Gastroesophageal sphincter (tissue), 4 donors: Measurements from ENCODE around the gene LYSET. TPM values are rescaled to one million over a fixed set of nuclear protein-coding genes. Genes with fewer than 3 reads are reported as not detected.
A peak's percentile ranks its signal among the peaks of the same experiment; 100 is the strongest.

Experiments
- ATAC-seq: fragments of 150-250 bp; one replicate; pipeline ENCODE4 v1.9.1; 2016; ENCODE audit warnings: mild to moderate bottlenecking, moderate library complexity
- H3K27ac ChIP-seq, 4 donors: fragments of 200-600 bp; sonication (generic) in 3 of 4; 1 replicate in 3 of 4; 2 replicates in 1 of 4; pipeline ENCODE4 v1.5.1; 2016 to 2019
- H3K27me3 ChIP-seq: fragments of 200-600 bp; sonication (generic); one replicate; pipeline ENCODE4 v1.5.1; 2019
- H3K36me3 ChIP-seq, 2 donors: fragments of 200-600 bp; sonication (generic); one replicate each; pipeline ENCODE4 v1.5.1; 2019; ENCODE audit warnings: control low read depth in 1 of 2
- H3K4me1 ChIP-seq, 3 donors: fragments of 200-600 bp; sonication (generic); 1 replicate in 2 of 3; 2 replicates in 1 of 3; pipeline ENCODE4 v1.5.1; 2016 to 2019; ENCODE audit warnings: control low read depth in 2 of 3
- H3K4me3 ChIP-seq, 2 donors: fragments of 200-600 bp; sonication (generic); one replicate each; pipeline ENCODE4 v1.5.1; 2019; ENCODE audit warnings: mild to moderate bottlenecking in 1 of 2, moderate library complexity in 1 of 2
- H3K9me3 ChIP-seq, 3 donors: fragments of 200-600 bp; sonication (generic); one replicate each; pipeline ENCODE4 v1.5.1; 2017 to 2019; ENCODE audit warnings: control low read depth in 2 of 3
- CTCF ChIP-seq, 4 experiments: fragments of 200-600 bp in 2 of 4; fragments of 450-650 bp in 2 of 4; sonication (generic) in 1 of 4; IDR thresholded peaks; one replicate each; pipeline ENCODE4 v1.5.1; 2017 to 2019; ENCODE audit warnings: antibody characterized with exemption in 4 of 4, mild to moderate bottlenecking in 2 of 4, moderate library complexity in 2 of 4
- EP300 ChIP-seq: sonication (generic); formaldehyde crosslinking; IDR thresholded peaks from one replicate; pipeline ENCODE4 v1.6.1; 2017; ENCODE audit warnings: antibody characterized with exemption, mild to moderate bottlenecking
- POLR2A ChIP-seq, 2 donors: fragments of 450-650 bp; IDR thresholded peaks; one replicate each; pipeline ENCODE4 v1.6.1; 2017; ENCODE audit warnings: antibody characterized with exemption in 2 of 2, mild to moderate bottlenecking in 2 of 2, moderate library complexity in 1 of 2
- POLR2AphosphoS5 ChIP-seq: sonication (generic); formaldehyde crosslinking; IDR thresholded peaks from one replicate; pipeline ENCODE4 v1.6.1; 2017; ENCODE audit warnings: antibody characterized with exemption
- WGBS, 2 donors: methylation state at CpG; one replicate each; pipeline ENCODE4 v1.1.5; 2018; ENCODE audit warnings: low coverage in 1 of 2; 5-methylcytosine and 5-hydroxymethylcytosine counted together
- total RNA-seq, 4 donors: library from RNA; depleted of rRNA; stranded (reverse); fragments of >200 nt; gene quantifications; one replicate each; pipeline ENCODE4 v1.1.0, GENCODE V29; 2016

Gene LYSET
- total RNA-seq, 4 donors from 2014 or later, result 8.7 to 16.8 (median 12.9) TPM

GRCh38 chr14:93201155-93201704 lies 16.1 kb downstream of the LYSET start:
- ATAC-seq, result no peak
- WGBS, 2 donors, result 65 to 75% methylated on average over 2 to 6 of the region's 7 CpGs
- TF ChIP-seq EP300, result no peak
- no peak overlapping the region for H3K27ac ChIP-seq
- no peak overlapping the region for H3K4me3 ChIP-seq
- no peaks in the 10 kb centered on the region for H3K9me3 ChIP-seq
- H3K36me3 ChIP-seq, result peaks cover 0 to 10% of the 10 kb centered on the region in 2 donors
- peaks cover 0 to 17% (median 4%) of the 10 kb centered on the region in 3 donors for H3K4me1 ChIP-seq
- H3K27me3 ChIP-seq, result no peaks in the 10 kb centered on the region

DNA sequence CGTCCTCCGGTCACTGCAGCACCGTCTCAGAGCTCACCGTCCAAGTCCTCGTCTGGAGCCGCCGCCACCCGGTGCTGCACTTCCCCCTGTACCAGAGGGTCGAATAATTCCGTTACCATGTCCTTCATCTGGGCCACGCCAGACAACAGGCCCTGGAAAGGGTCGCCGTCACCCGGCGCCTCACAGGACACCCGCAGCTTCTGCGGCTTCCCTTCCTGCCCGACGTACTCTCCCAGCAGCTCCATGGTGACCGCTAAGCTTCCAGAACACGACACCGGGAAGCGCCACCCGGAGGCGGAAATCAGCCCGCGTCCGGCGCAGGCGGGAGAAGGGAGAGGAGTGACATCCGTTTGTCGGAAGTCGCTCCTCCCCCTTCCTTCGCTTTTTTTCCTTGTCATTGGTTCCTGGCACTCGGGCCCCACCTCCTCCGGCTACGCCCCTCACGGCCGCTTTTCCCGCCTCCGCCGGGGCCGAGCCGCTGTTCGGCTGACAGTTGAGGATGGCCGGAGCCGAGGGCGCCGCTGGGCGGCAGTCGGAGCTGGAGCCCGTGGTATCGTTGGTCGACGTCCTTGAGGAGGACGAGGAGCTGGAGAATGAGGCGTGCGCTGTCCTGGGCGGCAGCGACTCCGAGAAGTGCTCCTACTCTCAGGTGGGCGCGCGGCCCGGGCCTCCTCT lies 21.8 kb downstream of the LYSET start, which contains the start of the genes GON7 and UBR7:
GON7 (minus strand) TSS at position 273 of the 675 bp plus-strand sequence; CDS start at position 245, 28 bp downstream.
UBR7 (plus strand) TSS at position 464 of the 675 bp plus-strand sequence; CDS start at position 500, 36 bp downstream.
- Histone ChIP-seq H3K36me3 (peaks cover 0 to 19% of the 10 kb centered on the region in 2 donors), H3K4me1 (peaks cover 4 to 44% (median 4%) of the 10 kb centered on the region in 3 donors), H3K27me3 (no peaks in the 10 kb centered on the region), H3K27ac (peak within 1 kb of the TSS; percentile 53 to 95 (median 92)), H3K4me3 (peak within 1 kb of the TSS; percentile 58 to 93), H3K9me3 (no peaks in the 10 kb centered on the region)
- TF ChIP-seq POLR2AphosphoS5 (peak; percentile 93), POLR2A (IDR thresholded peaks at IDR 0.05) (peak; percentile 61 to 65), EP300 (no peak), CTCF (IDR thresholded peaks at IDR 0.05) (peak in 2 of 4 experiments; percentile 34 to 55)
- WGBS, 2 donors, result 0 to 4% methylated on average over 18 to 24 of the region's 65 CpGs
- ATAC-seq, result peak; percentile 99

GRCh38 chr14:93207468-93208308 lies 22.6 kb downstream of the LYSET start:
- peak; percentile 53 for ATAC-seq
- Histone ChIP-seq H3K36me3 (peaks cover 3 to 26% of the 10 kb centered on the region in 2 donors), H3K27me3 (no peaks in the 10 kb centered on the region), H3K4me3 (peak overlapping the region; percentile 58 to 93), H3K9me3 (no peaks in the 10 kb centered on the region), H3K27ac (peak overlapping the region; percentile 53 to 95 (median 92)), H3K4me1 (peaks cover 4 to 44% (median 4%) of the 10 kb centered on the region in 3 donors)
- TF ChIP-seq POLR2A (IDR thresholded peaks at IDR 0.05) (no peak), CTCF (IDR thresholded peaks at IDR 0.05) (peak in 2 of 4 experiments; percentile 21 to 55), POLR2AphosphoS5 (peak; percentile 34)
- WGBS, 2 donors, result 1% methylated on average over 21 to 23 of the region's 23 CpGs

DNA sequence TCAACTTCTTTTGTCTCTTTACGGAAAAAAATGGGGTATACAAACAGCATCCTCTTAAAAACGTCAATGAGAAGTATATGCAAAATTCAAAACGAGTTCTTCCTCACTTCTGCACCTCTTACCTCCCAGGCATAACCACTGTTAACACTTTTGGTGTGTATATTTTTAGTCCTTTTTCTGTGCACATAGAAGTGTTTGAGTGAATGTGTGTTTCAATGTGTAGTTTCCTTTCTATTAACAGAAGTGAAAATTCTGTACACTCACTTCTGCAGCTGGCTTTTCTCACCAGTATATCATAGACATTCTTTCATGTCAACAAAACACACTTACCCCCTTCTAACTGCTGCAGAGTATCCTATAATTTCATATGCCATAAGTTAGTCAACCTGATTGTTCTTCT lies 27.3 kb downstream of the LYSET start:
- Histone ChIP-seq H3K36me3 (peaks cover 3 to 74% of the 10 kb centered on the region in 2 donors), H3K9me3 (no peaks in the 10 kb centered on the region), H3K4me3 (no peak overlapping the region), H3K27ac (no peak overlapping the region), H3K4me1 (peaks cover 0 to 22% (median 4%) of the 10 kb centered on the region in 3 donors), H3K27me3 (no peaks in the 10 kb centered on the region)
- WGBS, 2 donors, result 71 to 74% methylated on average over 3 of the region's 3 CpGs
- no peak for ATAC-seq
- TF ChIP-seq EP300, result no peak
- no peak for TF ChIP-seq POLR2A (IDR thresholded peaks at IDR 0.05)
- TF ChIP-seq CTCF (IDR thresholded peaks at IDR 0.05), result no peak
- TF ChIP-seq POLR2AphosphoS5, result no peak

DNA sequence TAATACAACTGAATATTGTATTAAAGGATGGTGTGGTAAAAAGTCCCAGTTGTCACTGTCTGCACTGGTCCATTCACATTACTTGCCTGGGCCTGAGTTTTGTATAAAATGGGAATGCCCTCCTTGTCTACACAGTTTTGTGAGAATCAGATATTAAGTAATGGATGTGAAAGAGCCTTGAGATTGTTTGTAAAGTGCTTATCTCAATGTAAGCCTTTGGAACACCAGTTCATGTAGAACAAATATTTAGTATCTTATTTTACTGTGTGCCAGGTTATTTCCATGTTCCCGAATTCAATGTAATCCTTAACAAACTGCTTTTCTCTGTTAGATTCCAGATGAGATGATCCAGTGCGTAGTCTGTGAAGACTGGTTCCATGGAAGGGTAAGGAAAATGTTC lies 29.5 kb downstream of the LYSET start:
- Histone ChIP-seq H3K36me3 (peaks cover 3 to 95% of the 10 kb centered on the region in 2 donors), H3K9me3 (no peaks in the 10 kb centered on the region), H3K27ac (no peak overlapping the region), H3K4me1 (peaks cover 0 to 3% (median 0%) of the 10 kb centered on the region in 3 donors), H3K4me3 (no peak overlapping the region), H3K27me3 (no peaks in the 10 kb centered on the region)
- no peak for ATAC-seq
- 83 to 86% methylated on average over 2 of the region's 2 CpGs for WGBS, 2 donors
- TF ChIP-seq POLR2A (IDR thresholded peaks at IDR 0.05), result no peak
- no peak for TF ChIP-seq EP300
- TF ChIP-seq CTCF (IDR thresholded peaks at IDR 0.05), result no peak
- TF ChIP-seq POLR2AphosphoS5, result no peak
